Nephron (organoid): ENCODE measurements around the gene RBPJL.

Source experiments
- H3K27ac Mint-ChIP-seq, 3 experiments: 2 replicates each; pipeline ENCODE4 v1.8.0; 2020; ENCODE audit warnings: mixed read lengths in 3 of 3, mild to moderate bottlenecking in 2 of 3, moderate library complexity in 1 of 3
- H3K27me3 Mint-ChIP-seq: 2 replicates; pipeline ENCODE4 v1.8.0; 2021; ENCODE audit warnings: low read depth, mild to moderate bottlenecking, moderate library complexity, mixed read lengths
- H3K36me3 Mint-ChIP-seq: 2 replicates; pipeline ENCODE4 v1.8.0; 2020; ENCODE audit warnings: low read depth, mixed read lengths
- H3K4me1 Mint-ChIP-seq: 2 replicates; pipeline ENCODE4 v1.8.0; 2020; ENCODE audit warnings: mixed read lengths
- H3K4me3 Mint-ChIP-seq, 3 experiments: 2 replicates each; pipeline ENCODE4 v1.8.0; 2020; ENCODE audit warnings: mild to moderate bottlenecking in 3 of 3, mixed read lengths in 3 of 3, moderate library complexity in 2 of 3
- H3K9me3 Mint-ChIP-seq: 2 replicates; pipeline ENCODE4 v1.8.0; 2020; ENCODE audit warnings: mixed read lengths
- TF ChIP-seq, protein P1 (sequence below), 3 experiments: fragments of 200-600 bp; sonication (generic); IDR thresholded peaks; one replicate each; pipeline ENCODE4 v1.5.0; 2021; ENCODE audit warnings: antibody characterized with exemption in 3 of 3; ENCODE audit not compliant: unreplicated experiment in 3 of 3

Gene RBPJL

DNA sequence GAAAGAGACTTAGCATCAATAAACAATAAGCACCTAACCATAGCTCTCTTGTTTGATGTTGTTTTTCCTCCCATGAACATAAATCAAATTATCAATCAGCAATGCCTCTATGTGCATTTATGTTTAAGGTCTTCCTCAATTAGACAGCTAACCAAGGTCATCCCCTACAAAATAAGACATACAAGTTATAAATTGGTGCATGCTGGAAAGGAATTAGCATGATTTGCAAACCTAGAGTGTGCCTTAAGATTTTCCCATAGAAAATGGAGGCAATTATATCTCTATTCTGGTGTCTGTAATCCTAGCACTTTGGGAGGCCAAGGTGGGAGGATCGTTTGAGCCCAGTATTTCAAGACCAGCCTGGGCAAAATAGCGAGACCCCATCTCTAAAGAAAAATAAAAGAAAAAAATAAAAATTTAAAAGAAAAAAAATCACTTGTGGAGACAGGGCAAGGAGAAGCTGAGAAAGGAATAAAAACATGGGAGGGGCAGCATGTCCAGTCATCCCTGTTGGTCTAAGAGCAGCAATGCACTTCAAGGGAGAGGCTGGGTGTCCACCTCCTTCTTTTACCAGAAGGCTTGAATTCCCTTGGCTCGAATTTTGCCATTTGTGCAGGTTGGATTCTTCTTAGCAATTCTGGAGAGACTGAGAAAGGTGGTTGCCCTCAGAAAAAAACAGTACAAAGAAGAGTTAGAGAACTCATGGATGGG, 42.9 kb upstream of the RBPJL start:
- Mint-ChIP-seq H3K27me3 (peaks cover 19% of the 10 kb centered on the region), H3K4me3 (no peak overlapping the region), H3K27ac (no peak overlapping the region), H3K9me3 (no peaks in the 10 kb centered on the region), H3K4me1 (no peaks in the 10 kb centered on the region), H3K36me3 (no peaks in the 10 kb centered on the region)
- TF ChIP-seq, protein P1, sequence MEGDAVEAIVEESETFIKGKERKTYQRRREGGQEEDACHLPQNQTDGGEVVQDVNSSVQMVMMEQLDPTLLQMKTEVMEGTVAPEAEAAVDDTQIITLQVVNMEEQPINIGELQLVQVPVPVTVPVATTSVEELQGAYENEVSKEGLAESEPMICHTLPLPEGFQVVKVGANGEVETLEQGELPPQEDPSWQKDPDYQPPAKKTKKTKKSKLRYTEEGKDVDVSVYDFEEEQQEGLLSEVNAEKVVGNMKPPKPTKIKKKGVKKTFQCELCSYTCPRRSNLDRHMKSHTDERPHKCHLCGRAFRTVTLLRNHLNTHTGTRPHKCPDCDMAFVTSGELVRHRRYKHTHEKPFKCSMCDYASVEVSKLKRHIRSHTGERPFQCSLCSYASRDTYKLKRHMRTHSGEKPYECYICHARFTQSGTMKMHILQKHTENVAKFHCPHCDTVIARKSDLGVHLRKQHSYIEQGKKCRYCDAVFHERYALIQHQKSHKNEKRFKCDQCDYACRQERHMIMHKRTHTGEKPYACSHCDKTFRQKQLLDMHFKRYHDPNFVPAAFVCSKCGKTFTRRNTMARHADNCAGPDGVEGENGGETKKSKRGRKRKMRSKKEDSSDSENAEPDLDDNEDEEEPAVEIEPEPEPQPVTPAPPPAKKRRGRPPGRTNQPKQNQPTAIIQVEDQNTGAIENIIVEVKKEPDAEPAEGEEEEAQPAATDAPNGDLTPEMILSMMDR (IDR thresholded peaks at IDR 0.05; ENCODE audit: unreplicated experiment in 3 of 3): no peak

DNA sequence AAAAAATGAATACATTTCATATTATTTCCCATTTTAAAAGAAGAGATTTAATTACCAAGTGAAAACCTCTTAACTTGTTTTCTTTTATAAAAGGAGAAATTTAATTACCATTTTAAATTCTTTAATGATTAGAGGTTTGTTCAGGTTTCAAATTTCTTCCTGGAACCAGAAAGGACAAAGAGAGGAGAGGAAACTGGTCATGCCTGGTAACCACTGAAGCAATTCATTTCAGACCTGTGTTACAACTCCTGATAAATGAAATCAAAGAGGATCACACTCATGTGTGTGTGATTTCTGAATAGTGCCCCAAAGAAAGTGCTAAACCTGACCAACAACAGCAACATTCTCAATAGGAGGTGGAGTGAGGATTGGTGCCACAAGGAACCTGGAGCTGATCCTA, 39.7 kb upstream of the RBPJL start:
- Mint-ChIP-seq H3K27me3 (peaks cover 10% of the 10 kb centered on the region), H3K4me3 (no peak overlapping the region), H3K9me3 (no peaks in the 10 kb centered on the region), H3K27ac (no peak overlapping the region), H3K4me1 (no peaks in the 10 kb centered on the region), H3K36me3 (no peaks in the 10 kb centered on the region)
- TF ChIP-seq, protein P1 (IDR thresholded peaks at IDR 0.05; ENCODE audit: unreplicated experiment in 3 of 3): no peak

DNA sequence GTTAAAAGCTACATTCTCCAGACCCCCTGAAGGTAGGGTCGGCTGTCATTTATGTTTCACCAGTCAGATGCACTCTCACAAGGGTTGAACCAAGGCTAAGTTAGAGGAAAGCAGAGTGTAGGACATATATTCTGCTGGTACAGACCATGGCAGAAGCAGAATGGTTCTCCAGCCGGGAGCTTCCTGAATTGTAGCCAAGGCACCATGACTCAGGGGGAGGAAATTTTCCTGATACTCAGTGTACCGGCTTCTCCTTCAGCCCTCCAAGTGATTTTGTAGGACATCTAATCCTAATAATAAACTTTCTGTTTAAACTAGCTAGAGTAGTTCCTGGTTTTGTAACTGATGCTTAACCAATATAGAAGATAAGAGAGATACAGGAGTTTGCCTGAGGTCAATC, 38.1 kb upstream of the RBPJL start:
- H3K36me3 Mint-ChIP-seq: no peaks in the 10 kb centered on the region
- H3K9me3 Mint-ChIP-seq: no peaks in the 10 kb centered on the region
- H3K27me3 Mint-ChIP-seq: peaks cover 11% of the 10 kb centered on the region
- H3K4me3 Mint-ChIP-seq: no peak overlapping the region
- H3K4me1 Mint-ChIP-seq: no peaks in the 10 kb centered on the region
- no peak overlapping the region for H3K27ac Mint-ChIP-seq
- TF ChIP-seq, protein P1 (IDR thresholded peaks at IDR 0.05; ENCODE audit: unreplicated experiment in 3 of 3): no peak

DNA sequence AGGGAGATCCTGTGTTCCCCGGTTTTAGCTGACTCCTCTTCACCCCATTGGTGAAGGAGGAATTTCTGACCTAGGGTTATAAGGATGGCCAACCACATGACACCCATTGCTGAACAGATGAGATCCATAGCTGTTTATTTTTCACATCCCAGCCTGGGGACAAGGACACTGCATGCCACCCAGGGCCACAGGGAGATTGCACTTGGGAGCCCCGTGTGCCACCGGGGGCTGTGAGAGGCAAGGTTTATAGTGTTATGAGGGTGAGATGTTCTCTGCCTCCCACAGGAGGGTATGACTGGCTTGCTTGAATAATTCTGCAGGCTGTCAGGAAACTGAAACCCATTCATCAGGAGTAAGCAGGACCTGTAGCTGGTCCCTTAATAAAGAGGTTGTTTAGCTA, 37.6 kb upstream of the RBPJL start:
- H3K27me3 Mint-ChIP-seq: peaks cover 16% of the 10 kb centered on the region
- no peaks in the 10 kb centered on the region for H3K4me1 Mint-ChIP-seq
- no peak overlapping the region for H3K27ac Mint-ChIP-seq
- no peaks in the 10 kb centered on the region for H3K36me3 Mint-ChIP-seq
- H3K9me3 Mint-ChIP-seq: no peaks in the 10 kb centered on the region
- TF ChIP-seq, protein P1 (IDR thresholded peaks at IDR 0.05; ENCODE audit: unreplicated experiment in 3 of 3): no peak
- no peak overlapping the region for H3K4me3 Mint-ChIP-seq

DNA sequence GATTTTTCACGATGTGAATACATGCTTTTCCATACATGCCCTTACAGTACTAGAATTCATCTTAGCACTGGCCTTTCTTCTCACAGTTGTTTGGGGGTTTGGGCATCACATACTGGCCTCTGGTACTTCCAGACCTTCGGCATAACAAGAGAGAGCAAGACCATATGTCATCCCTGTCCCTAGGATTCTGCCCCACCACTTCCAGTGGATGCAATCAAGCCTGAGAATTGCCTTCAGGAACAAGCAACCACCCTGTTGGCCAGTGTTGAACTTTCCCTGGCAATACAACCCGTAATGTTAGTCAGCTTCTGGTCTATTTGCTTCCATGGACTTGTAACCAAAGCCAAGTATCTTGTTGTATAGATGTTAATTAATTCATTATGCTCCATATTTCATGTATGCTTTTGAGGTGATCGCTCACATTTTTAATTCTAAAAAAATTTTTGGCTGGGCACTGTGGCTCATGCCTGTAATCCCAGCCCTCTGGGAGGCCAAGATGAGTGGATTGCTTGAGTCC, 36.8 kb upstream of the RBPJL start:
- Mint-ChIP-seq H3K27me3 (peaks cover 12% of the 10 kb centered on the region), H3K9me3 (no peaks in the 10 kb centered on the region), H3K36me3 (no peaks in the 10 kb centered on the region), H3K27ac (no peak overlapping the region), H3K4me3 (no peak overlapping the region), H3K4me1 (no peaks in the 10 kb centered on the region)
- TF ChIP-seq, protein P1 (IDR thresholded peaks at IDR 0.05; ENCODE audit: unreplicated experiment in 3 of 3): no peak

DNA sequence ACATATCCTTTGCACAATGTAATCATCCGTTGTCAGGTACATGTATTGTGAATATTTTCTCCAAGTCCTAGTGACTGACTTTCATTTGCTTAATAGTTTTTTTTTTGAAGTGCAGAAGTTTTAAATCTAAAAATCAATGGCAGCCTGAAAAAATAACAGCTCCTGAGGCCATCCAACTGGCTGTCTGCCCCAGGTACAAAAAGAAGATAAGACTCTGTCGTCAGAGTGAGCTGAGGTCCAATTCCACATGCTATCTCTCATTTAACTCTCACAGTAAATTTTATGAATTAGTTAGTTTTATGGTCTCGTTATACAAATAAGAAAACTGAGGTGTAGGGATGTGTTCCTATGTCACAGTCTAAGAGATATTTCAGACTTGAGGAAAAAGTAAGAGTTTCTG, 31.3 kb upstream of the RBPJL start:
- Mint-ChIP-seq H3K4me1 (no peaks in the 10 kb centered on the region), H3K27me3 (peaks cover 13% of the 10 kb centered on the region), H3K9me3 (peaks cover 2% of the 10 kb centered on the region), H3K27ac (no peak overlapping the region), H3K36me3 (no peaks in the 10 kb centered on the region), H3K4me3 (no peak overlapping the region)
- TF ChIP-seq, protein P1 (IDR thresholded peaks at IDR 0.05; ENCODE audit: unreplicated experiment in 3 of 3): no peak
